ENCODE results near the gene AMY1B. TPM values are rescaled to one million over a fixed set of nuclear protein-coding genes. Genes with fewer than 3 reads are reported as not detected.
"Not testable (repeated sequence)": the region's sequence is repeated elsewhere in the genome, so short reads cannot be mapped to it uniquely, and the experiment has no call there.

Gene AMY1B
- not detected for polyA plus RNA-seq (ENCODE audit: insufficient read length)

- not testable (repeated sequence) for DNase-seq
Measured at GRCh38 chr1:103696110-103696509, at the start of gene AMY1B. TSS of gene AMY1B (minus strand) at chr1:103696210. CDS start at chr1:103695639, 571 bp downstream.

- DNase-seq = not testable (repeated sequence)
Measured at GRCh38 chr1:103745040-103745439, 49.0 kb upstream of the AMY1B start.

- DNase-seq = not testable (repeated sequence)
Measured at GRCh38 chr1:103744449-103744848, 48.4 kb upstream of the AMY1B start.

GRCh38 chr1:103738031-103738430, 42.0 kb upstream of the AMY1B start:
- DNase-seq = not testable (repeated sequence)

GRCh38 chr1:103735334-103735733, 39.3 kb upstream of the AMY1B start:
- not testable (repeated sequence) for DNase-seq

- not testable (repeated sequence) for DNase-seq
Measured at GRCh38 chr1:103721473-103721872, 25.5 kb upstream of the AMY1B start.

- DNase-seq = not testable (repeated sequence)
Measured at GRCh38 chr1:103717404-103717803, 21.4 kb upstream of the AMY1B start.

GRCh38 chr1:103710381-103710780, 14.4 kb upstream of the AMY1B start:
- not testable (repeated sequence) for DNase-seq

- DNase-seq = not testable (repeated sequence)
Measured at GRCh38 chr1:103707670-103708069, 11.7 kb upstream of the AMY1B start.

- DNase-seq = not testable (repeated sequence)
Measured at GRCh38 chr1:103701256-103701655, 5.2 kb upstream of the AMY1B start.

GRCh38 chr1:103700669-103701068, 4.7 kb upstream of the AMY1B start:
- not testable (repeated sequence) for DNase-seq

- not testable (repeated sequence) for DNase-seq
Measured at GRCh38 chr1:103697430-103697829, 1.4 kb upstream of the AMY1B start.

GRCh38 chr1:103676335-103676734, 19.7 kb downstream of the AMY1B start:
- not testable (repeated sequence) for DNase-seq

GRCh38 chr1:103655460-103655859, 40.5 kb downstream of the AMY1B start, which contains the start of gene AMY1A:
TSS of gene AMY1A (plus strand) at chr1:103655760. CDS start at chr1:103656331, 571 bp downstream.
- not testable (repeated sequence) for DNase-seq

GRCh38 chr1:103654133-103654532, 41.9 kb downstream of the AMY1B start:
- not testable (repeated sequence) for DNase-seq

GRCh38 chr1:103650889-103651288, 45.1 kb downstream of the AMY1B start:
- DNase-seq = not testable (repeated sequence)

GRCh38 chr1:103650305-103650704, 45.7 kb downstream of the AMY1B start:
- DNase-seq = not testable (repeated sequence)

- DNase-seq = not testable (repeated sequence)
Measured at GRCh38 chr1:103643908-103644307, 52.1 kb downstream of the AMY1B start.

- not testable (repeated sequence) for DNase-seq
Measured at GRCh38 chr1:103641194-103641593, 54.8 kb downstream of the AMY1B start.

Other genes starting within 250 kb of the AMY1B start
- 24.6 TPM for gene RNPC3, start 170.5 kb downstream of the AMY1B start, polyA plus RNA-seq (ENCODE audit: insufficient read length)
- 16.0 TPM for gene AMY2B, start 124.6 kb downstream of the AMY1B start, polyA plus RNA-seq (ENCODE audit: insufficient read length)
- not detected for gene AMY2A, start 78.8 kb downstream of the AMY1B start, polyA plus RNA-seq (ENCODE audit: insufficient read length)
- gene AMY1A, start 40.5 kb downstream of the AMY1B start, polyA plus RNA-seq (ENCODE audit: insufficient read length) = not detected
- gene AMY1C, start 53.7 kb upstream of the AMY1B start, polyA plus RNA-seq (ENCODE audit: insufficient read length) = not detected